ENCODE data around the gene SPNS1.

The SPNS1 gene

DNA sequence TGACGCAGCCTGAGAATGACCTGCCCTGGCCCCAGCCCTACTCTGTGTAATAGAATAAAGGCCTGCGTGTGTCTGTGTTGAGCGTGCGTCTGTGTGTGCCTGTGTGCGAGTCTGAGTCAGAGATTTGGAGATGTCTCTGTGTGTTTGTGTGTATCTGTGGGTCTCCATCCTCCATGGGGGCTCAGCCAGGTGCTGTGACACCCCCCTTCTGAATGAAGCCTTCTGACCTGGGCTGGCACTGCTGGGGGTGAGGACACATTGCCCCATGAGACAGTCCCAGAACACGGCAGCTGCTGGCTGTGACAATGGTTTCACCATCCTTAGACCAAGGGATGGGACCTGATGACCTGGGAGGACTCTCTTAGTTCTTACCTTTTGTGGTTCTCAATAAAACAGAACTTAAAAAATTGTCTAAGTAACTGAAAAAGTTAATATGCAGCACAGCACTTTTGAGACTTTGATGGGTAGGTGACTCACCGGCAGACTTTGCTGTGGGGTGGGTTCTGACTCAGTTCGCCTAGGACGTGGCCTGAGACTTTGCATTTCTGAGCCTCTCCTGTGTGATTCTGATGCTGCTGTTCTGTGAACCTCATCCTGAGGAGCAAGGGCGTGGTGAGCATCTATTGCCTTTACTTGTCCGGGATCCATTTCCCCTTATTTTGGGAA lies 15.9 kb downstream of the SPNS1 start:
- Histone ChIP-seq H3K27me3 (ENCODE audit: insufficient read depth, low read length, poor library complexity) (no peaks in the 10 kb centered on the region), H3K79me1 (ENCODE audit: low read length) (no peaks in the 10 kb centered on the region), H3K4ac (ENCODE audit: low read depth, low read length) (no peak overlapping the region), H3K23ac (ENCODE audit: low read length) (no peak overlapping the region), H3K56ac (ENCODE audit: low read length) (no peak overlapping the region), H2BK120ac (ENCODE audit: low read depth, low read length) (no peak overlapping the region), H2BK5ac (ENCODE audit: low read length) (no peak overlapping the region), H3K18ac (ENCODE audit: low read length) (no peak overlapping the region), H3K4me2 (ENCODE audit: low read length) (no peak overlapping the region), H2AK5ac (ENCODE audit: low read length) (no peak overlapping the region), H2BK15ac (replicated peaks; ENCODE audit: low read depth) (no peak overlapping the region), H3K36me3 (ENCODE audit: control insufficient read depth, insufficient read depth, low read length) (no peaks in the 10 kb centered on the region), H3K9ac (ENCODE audit: low read length) (no peak overlapping the region), H3K27ac (ENCODE audit: low read depth, low read length) (no peak overlapping the region), H3K4me1 (ENCODE audit: control insufficient read depth, low read depth, low read length) (no peaks in the 10 kb centered on the region), H4K5ac (ENCODE audit: low read length) (no peak overlapping the region), H4K8ac (ENCODE audit: low read depth, low read length) (no peak overlapping the region), H3K79me2 (ENCODE audit: control insufficient read depth, insufficient read depth, low read length) (no peaks in the 10 kb centered on the region), H3K4me3 (ENCODE audit: low read length) (no peak overlapping the region)
- no peak for DNase-seq
- no CpG with 5 or more reads among the region's 11 CpGs for WGBS (ENCODE audit: extremely low coverage, insufficient coverage, low lambda C conversion rate)

DNA sequence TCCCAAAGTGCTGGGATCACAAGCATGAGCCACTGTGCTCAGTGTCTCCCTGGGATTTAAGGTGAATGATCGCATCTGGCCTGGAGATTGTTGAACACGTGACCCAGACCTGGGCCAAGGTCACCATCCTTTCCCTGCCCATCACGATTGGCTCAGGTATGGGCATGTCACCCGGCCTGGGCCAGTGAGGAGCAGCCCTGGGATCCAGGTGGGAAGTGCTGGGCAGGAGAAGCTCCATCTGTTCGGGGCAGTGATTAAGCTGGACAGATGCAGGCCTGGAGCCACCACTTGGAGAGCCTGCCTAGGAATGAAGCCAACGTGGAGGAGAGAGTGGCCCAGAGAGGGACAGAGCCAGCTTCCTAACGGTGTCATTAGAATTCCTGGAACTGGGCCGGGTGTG lies 17.1 kb downstream of the SPNS1 start:
- Histone ChIP-seq H4K8ac (ENCODE audit: low read depth, low read length) (no peak overlapping the region), H2BK5ac (ENCODE audit: low read length) (no peak overlapping the region), H2BK120ac (ENCODE audit: low read depth, low read length) (no peak overlapping the region), H3K23ac (ENCODE audit: low read length) (no peak overlapping the region), H3K36me3 (ENCODE audit: control insufficient read depth, insufficient read depth, low read length) (no peaks in the 10 kb centered on the region), H3K79me2 (ENCODE audit: control insufficient read depth, insufficient read depth, low read length) (no peaks in the 10 kb centered on the region), H3K27me3 (ENCODE audit: insufficient read depth, low read length, poor library complexity) (no peaks in the 10 kb centered on the region), H2BK15ac (replicated peaks; ENCODE audit: low read depth) (no peak overlapping the region), H3K79me1 (ENCODE audit: low read length) (no peaks in the 10 kb centered on the region), H3K27ac (ENCODE audit: low read depth, low read length) (no peak overlapping the region), H3K56ac (ENCODE audit: low read length) (no peak overlapping the region), H3K18ac (ENCODE audit: low read length) (no peak overlapping the region), H3K4me1 (ENCODE audit: control insufficient read depth, low read depth, low read length) (no peaks in the 10 kb centered on the region), H3K4ac (ENCODE audit: low read depth, low read length) (no peak overlapping the region), H3K4me2 (ENCODE audit: low read length) (no peak overlapping the region), H2AK5ac (ENCODE audit: low read length) (no peak overlapping the region), H3K9ac (ENCODE audit: low read length) (no peak overlapping the region), H3K4me3 (ENCODE audit: low read length) (no peak overlapping the region), H4K5ac (ENCODE audit: low read length) (no peak overlapping the region)
- no peak for DNase-seq
- no CpG with 5 or more reads among the region's 8 CpGs for WGBS (ENCODE audit: extremely low coverage, insufficient coverage, low lambda C conversion rate)

DNA sequence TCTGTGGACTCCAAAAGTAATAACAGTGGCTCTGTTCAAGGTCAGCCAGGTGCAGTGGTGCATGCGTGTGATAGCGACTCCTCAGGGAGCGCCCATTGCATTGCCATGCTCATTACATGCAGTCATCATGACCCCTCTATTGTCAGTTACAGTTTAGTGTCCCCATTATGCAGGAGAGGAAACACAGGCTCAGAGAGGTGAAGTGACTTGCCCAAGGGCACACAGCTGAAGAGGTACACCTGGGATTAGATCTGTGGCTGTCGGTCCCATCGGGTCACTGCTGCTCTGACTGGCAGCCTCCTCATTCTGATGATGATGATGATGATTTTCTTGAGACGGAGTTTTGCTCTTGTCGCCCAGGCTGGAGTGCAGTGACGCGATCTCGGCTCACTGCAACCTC lies 17.9 kb downstream of the SPNS1 start:
- no peak for DNase-seq
- no peak overlapping the region for H3K4ac ChIP-seq (ENCODE audit: low read depth, low read length)
- no peaks in the 10 kb centered on the region for H3K4me1 ChIP-seq (ENCODE audit: control insufficient read depth, low read depth, low read length)
- H2BK5ac ChIP-seq (ENCODE audit: low read length): no peak overlapping the region
- no peak overlapping the region for H3K56ac ChIP-seq (ENCODE audit: low read length)
- H2BK15ac ChIP-seq (replicated peaks; ENCODE audit: low read depth): no peak overlapping the region
- no peak overlapping the region for H4K8ac ChIP-seq (ENCODE audit: low read depth, low read length)
- no peak overlapping the region for H3K23ac ChIP-seq (ENCODE audit: low read length)
- no peak overlapping the region for H3K18ac ChIP-seq (ENCODE audit: low read length)
- H3K36me3 ChIP-seq (ENCODE audit: control insufficient read depth, insufficient read depth, low read length): no peaks in the 10 kb centered on the region
- no peak overlapping the region for H3K4me2 ChIP-seq (ENCODE audit: low read length)
- no peak overlapping the region for H2AK5ac ChIP-seq (ENCODE audit: low read length)
- H3K4me3 ChIP-seq (ENCODE audit: low read length): no peak overlapping the region
- H3K79me2 ChIP-seq (ENCODE audit: control insufficient read depth, insufficient read depth, low read length): no peaks in the 10 kb centered on the region
- no CpG with 5 or more reads among the region's 10 CpGs for WGBS (ENCODE audit: extremely low coverage, insufficient coverage, low lambda C conversion rate)
- no peaks in the 10 kb centered on the region for H3K79me1 ChIP-seq (ENCODE audit: low read length)
- no peak overlapping the region for H4K5ac ChIP-seq (ENCODE audit: low read length)
- no peaks in the 10 kb centered on the region for H3K27me3 ChIP-seq (ENCODE audit: insufficient read depth, low read length, poor library complexity)
- H3K27ac ChIP-seq (ENCODE audit: low read depth, low read length): no peak overlapping the region
- no peak overlapping the region for H3K9ac ChIP-seq (ENCODE audit: low read length)
- no peak overlapping the region for H2BK120ac ChIP-seq (ENCODE audit: low read depth, low read length)

DNA sequence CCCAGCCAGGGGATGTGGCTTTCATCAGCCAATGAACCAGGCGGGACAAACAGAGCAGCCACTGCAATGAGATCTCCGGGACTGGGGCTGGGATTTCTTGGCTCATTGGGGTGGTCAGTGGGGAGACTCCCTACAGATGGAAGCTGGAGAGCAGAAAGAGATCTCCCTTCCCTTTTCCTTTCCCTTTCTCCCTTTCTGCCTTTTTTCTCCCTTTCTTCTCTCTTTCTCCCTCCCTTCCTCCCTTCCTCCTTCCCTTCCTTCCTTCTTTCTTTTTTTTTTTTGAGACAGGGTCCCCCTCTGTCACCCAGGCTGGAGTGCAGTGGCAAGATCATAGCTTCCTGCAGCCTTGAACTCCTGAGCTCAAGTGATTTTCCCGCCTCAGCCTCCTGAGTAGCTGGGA lies 24.3 kb downstream of the SPNS1 start:
- no CpG with 5 or more reads among the region's 3 CpGs for WGBS (ENCODE audit: extremely low coverage, insufficient coverage, low lambda C conversion rate)

DNA sequence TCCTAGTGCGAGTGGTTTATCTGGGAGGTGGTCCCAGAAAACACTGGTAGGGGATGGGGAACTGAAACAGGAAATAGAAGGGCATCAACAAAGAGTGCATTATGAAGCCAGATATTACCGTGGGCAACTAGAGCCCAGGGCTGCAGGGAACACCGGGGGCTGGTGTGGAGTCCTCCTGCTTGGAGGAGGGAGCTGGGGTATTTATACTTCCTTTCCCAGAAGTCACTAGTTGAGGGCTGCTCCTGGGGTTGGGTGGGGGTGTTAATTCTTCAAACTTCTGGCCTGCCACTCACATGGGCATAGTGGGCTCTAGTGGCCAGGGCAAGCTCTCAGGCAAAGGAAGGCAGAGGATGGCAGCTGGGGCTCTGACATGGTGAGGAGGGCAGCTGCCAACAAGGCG lies 25.0 kb downstream of the SPNS1 start:
- no peak for DNase-seq
- H4K5ac ChIP-seq (ENCODE audit: low read length): no peak overlapping the region
- no peak overlapping the region for H3K4me2 ChIP-seq (ENCODE audit: low read length)
- H3K18ac ChIP-seq (ENCODE audit: low read length): no peak overlapping the region
- no peaks in the 10 kb centered on the region for H3K79me1 ChIP-seq (ENCODE audit: low read length)
- H3K9ac ChIP-seq (ENCODE audit: low read length): no peak overlapping the region
- no peaks in the 10 kb centered on the region for H3K36me3 ChIP-seq (ENCODE audit: control insufficient read depth, insufficient read depth, low read length)
- H3K4ac ChIP-seq (ENCODE audit: low read depth, low read length): no peak overlapping the region
- no peak overlapping the region for H2BK120ac ChIP-seq (ENCODE audit: low read depth, low read length)
- H3K79me2 ChIP-seq (ENCODE audit: control insufficient read depth, insufficient read depth, low read length): no peaks in the 10 kb centered on the region
- no peak overlapping the region for H2BK15ac ChIP-seq (replicated peaks; ENCODE audit: low read depth)
- H3K56ac ChIP-seq (ENCODE audit: low read length): no peak overlapping the region
- WGBS (ENCODE audit: extremely low coverage, insufficient coverage, low lambda C conversion rate): no CpG with 5 or more reads among the region's 4 CpGs
- H4K8ac ChIP-seq (ENCODE audit: low read depth, low read length): no peak overlapping the region
- H3K23ac ChIP-seq (ENCODE audit: low read length): no peak overlapping the region
- no peak overlapping the region for H3K4me3 ChIP-seq (ENCODE audit: low read length)
- no peak overlapping the region for H2AK5ac ChIP-seq (ENCODE audit: low read length)
- no peaks in the 10 kb centered on the region for H3K27me3 ChIP-seq (ENCODE audit: insufficient read depth, low read length, poor library complexity)
- H3K4me1 ChIP-seq (ENCODE audit: control insufficient read depth, low read depth, low read length): no peaks in the 10 kb centered on the region
- no peak overlapping the region for H3K27ac ChIP-seq (ENCODE audit: low read depth, low read length)
- no peak overlapping the region for H2BK5ac ChIP-seq (ENCODE audit: low read length)

More for the DNA sequence above, 24.3 kb downstream of the SPNS1 start:
- Histone ChIP-seq H3K4ac (ENCODE audit: low read depth, low read length) (no peak overlapping the region), H3K23ac (ENCODE audit: low read length) (no peak overlapping the region), H4K5ac (ENCODE audit: low read length) (no peak overlapping the region), H3K4me2 (ENCODE audit: low read length) (no peak overlapping the region), H3K18ac (ENCODE audit: low read length) (no peak overlapping the region), H3K36me3 (ENCODE audit: control insufficient read depth, insufficient read depth, low read length) (no peaks in the 10 kb centered on the region), H2AK5ac (ENCODE audit: low read length) (no peak overlapping the region), H2BK120ac (ENCODE audit: low read depth, low read length) (no peak overlapping the region), H3K27me3 (ENCODE audit: insufficient read depth, low read length, poor library complexity) (no peaks in the 10 kb centered on the region), H2BK5ac (ENCODE audit: low read length) (no peak overlapping the region), H3K27ac (ENCODE audit: low read depth, low read length) (no peak overlapping the region), H3K4me1 (ENCODE audit: control insufficient read depth, low read depth, low read length) (no peaks in the 10 kb centered on the region), H2BK15ac (replicated peaks; ENCODE audit: low read depth) (no peak overlapping the region), H3K9ac (ENCODE audit: low read length) (no peak overlapping the region), H3K79me2 (ENCODE audit: control insufficient read depth, insufficient read depth, low read length) (no peaks in the 10 kb centered on the region), H4K8ac (ENCODE audit: low read depth, low read length) (no peak overlapping the region), H3K4me3 (ENCODE audit: low read length) (no peak overlapping the region), H3K79me1 (ENCODE audit: low read length) (no peaks in the 10 kb centered on the region), H3K56ac (ENCODE audit: low read length) (no peak overlapping the region)
- no peak for DNase-seq

DNA sequence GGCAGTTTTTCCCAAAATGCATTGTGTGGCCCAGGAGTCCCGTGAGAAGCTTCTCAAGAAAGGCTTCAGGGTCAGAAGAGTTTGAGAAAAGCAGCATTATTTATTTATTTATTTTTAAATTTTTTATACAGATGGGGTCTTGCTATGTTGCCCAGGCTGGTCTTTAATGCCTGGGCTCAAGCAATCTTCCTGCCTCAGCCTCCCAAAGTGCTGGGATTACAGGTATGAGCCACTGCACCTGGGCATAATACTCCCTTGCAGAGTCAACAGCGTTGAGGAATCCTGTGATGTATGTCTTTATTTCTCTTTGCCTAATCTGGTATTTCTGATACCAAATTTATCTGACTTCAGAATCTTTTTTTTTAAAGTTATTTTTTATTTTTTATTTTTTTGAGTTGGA lies 25.4 kb downstream of the SPNS1 start:
- DNase-seq: no peak
- no peaks in the 10 kb centered on the region for H3K79me1 ChIP-seq (ENCODE audit: low read length)
- H2BK5ac ChIP-seq (ENCODE audit: low read length): no peak overlapping the region
- H3K23ac ChIP-seq (ENCODE audit: low read length): no peak overlapping the region
- H3K18ac ChIP-seq (ENCODE audit: low read length): no peak overlapping the region
- no peak overlapping the region for H4K8ac ChIP-seq (ENCODE audit: low read depth, low read length)
- H2AK5ac ChIP-seq (ENCODE audit: low read length): no peak overlapping the region
- no peaks in the 10 kb centered on the region for H3K36me3 ChIP-seq (ENCODE audit: control insufficient read depth, insufficient read depth, low read length)
- no peak overlapping the region for H3K27ac ChIP-seq (ENCODE audit: low read depth, low read length)
- no peak overlapping the region for H2BK120ac ChIP-seq (ENCODE audit: low read depth, low read length)
- WGBS (ENCODE audit: extremely low coverage, insufficient coverage, low lambda C conversion rate): no CpG with 5 or more reads among the region's 2 CpGs
- no peak overlapping the region for H2BK15ac ChIP-seq (replicated peaks; ENCODE audit: low read depth)
- no peaks in the 10 kb centered on the region for H3K4me1 ChIP-seq (ENCODE audit: control insufficient read depth, low read depth, low read length)
- no peak overlapping the region for H3K4me2 ChIP-seq (ENCODE audit: low read length)
- H3K27me3 ChIP-seq (ENCODE audit: insufficient read depth, low read length, poor library complexity): no peaks in the 10 kb centered on the region
- H4K5ac ChIP-seq (ENCODE audit: low read length): no peak overlapping the region
- no peak overlapping the region for H3K56ac ChIP-seq (ENCODE audit: low read length)
- H3K4me3 ChIP-seq (ENCODE audit: low read length): no peak overlapping the region
- no peaks in the 10 kb centered on the region for H3K79me2 ChIP-seq (ENCODE audit: control insufficient read depth, insufficient read depth, low read length)
- H3K4ac ChIP-seq (ENCODE audit: low read depth, low read length): no peak overlapping the region
- H3K9ac ChIP-seq (ENCODE audit: low read length): no peak overlapping the region
